Panc1 (cell line): ENCODE data around the gene XBP1. TPM values are rescaled to one million over a fixed set of nuclear protein-coding genes. Genes with fewer than 3 reads are reported as not detected.

Experiments used
- ATAC-seq: fragments of 200-7000 bp; cut with Tn5 transposase; 2 replicates; pipeline ENCODE4 v1.9.1; 2020; ENCODE audit warnings: mild to moderate bottlenecking, moderate library complexity
- BruUV-seq: library from RNA; stranded (reverse); fragments of 400-500 nt; replicated peaks from 2 replicates; lab custom pipeline; 2021; lab: Mats Ljungman, UMichigan
- CTCF ChIA-PET: fragments of 300-600 bp; sonication (Branson Sonifier 250); formaldehyde crosslinking; loops from one replicate; lab custom pipeline; 2022; ENCODE audit warnings: antibody characterized with exemption; lab: Charles Lee
- POLR2A ChIA-PET: fragments of 300-600 bp; sonication (Branson Sonifier 250); formaldehyde crosslinking; loops from one replicate; lab custom pipeline; 2022; ENCODE audit warnings: antibody characterized with exemption; lab: Charles Lee
- DNase-seq: peaks from one replicate; pipeline ENCODE4 v3.0.0-alpha.2; 2010; ENCODE audit warnings: low read depth, low spot score
- H3K27ac ChIP-seq: 2 replicates; pipeline ENCODE4 v1.5.1; 2011; ENCODE audit warnings: mild to moderate bottlenecking, low read length, inconsistent platforms
- H3K27me3 ChIP-seq: fragments of 200-500 bp; sonication (Bioruptor generic); 2 replicates; pipeline ENCODE4 v1.6.0; 2014; ENCODE audit warnings: low read length, inconsistent platforms; ENCODE audit not compliant: control insufficient read depth, insufficient read depth
- H3K36me3 ChIP-seq: fragments of 200-500 bp; sonication (Bioruptor generic); 2 replicates; pipeline ENCODE4 v1.5.1; 2014; ENCODE audit warnings: inconsistent platforms, mild to moderate bottlenecking, low read length, moderate library complexity; ENCODE audit not compliant: control insufficient read depth, insufficient read depth
- H3K4me1 ChIP-seq: 2 replicates; pipeline ENCODE4 v1.5.1; 2011; ENCODE audit warnings: inconsistent platforms, mild to moderate bottlenecking, low read length, moderate library complexity; ENCODE audit not compliant: control insufficient read depth, insufficient read depth
- H3K4me3 ChIP-seq, 2 experiments: 2 replicates each; pipeline ENCODE4 v1.5.1; 2011 to 2012; ENCODE audit warnings: low read depth in 2 of 2, low read length in 2 of 2, mild to moderate bottlenecking in 2 of 2, inconsistent platforms in 1 of 2, moderate library complexity in 1 of 2
- H3K9me3 ChIP-seq: fragments of 200-500 bp; sonication (Bioruptor generic); 2 replicates; pipeline ENCODE4 v1.5.1; 2014; ENCODE audit warnings: low read depth, mild to moderate bottlenecking, inconsistent platforms, low read length, moderate library complexity; ENCODE audit not compliant: control insufficient read depth, insufficient read depth
- CTCF ChIP-seq: fragments of 450-650 bp; IDR thresholded peaks from 2 replicates; pipeline ENCODE4 v1.5.1; 2017; ENCODE audit warnings: mild to moderate bottlenecking
- POLR2AphosphoS5 ChIP-seq: IDR thresholded peaks from 2 replicates; pipeline ENCODE4 v1.6.1; 2012; ENCODE audit warnings: mild to moderate bottlenecking, low read depth, low read length, moderate library complexity
- REST ChIP-seq, 2 experiments: IDR thresholded peaks; 2 replicates each; pipeline ENCODE4 v1.6.1; 2011 to 2012; ENCODE audit warnings: low read depth in 2 of 2, control low read depth in 1 of 2, low read length in 1 of 2, mild to moderate bottlenecking in 1 of 2, moderate library complexity in 1 of 2; ENCODE audit not compliant: insufficient read depth in 1 of 2
- SIN3A ChIP-seq: IDR thresholded peaks from 2 replicates; pipeline ENCODE4 v1.6.1; 2012; ENCODE audit warnings: low read depth, mild to moderate bottlenecking, low read length, moderate library complexity, borderline replicate concordance; ENCODE audit not compliant: insufficient read depth
- TCF7L2 ChIP-seq: IDR thresholded peaks from 2 replicates; pipeline ENCODE4 v1.6.1; 2011; ENCODE audit warnings: mild to moderate bottlenecking, low read depth, low read length, inconsistent platforms
- in situ Hi-C: cut with HindIII; loops from 2 replicates; pipeline ENCODE4 v1.10.0; 2016; ENCODE audit warnings: low sequenced_read_pairs, low pct_unique_long_range_greater_than_20kb
- intact Hi-C: fragments of 100-400 bp; cut with micrococcal nuclease; formaldehyde crosslinking; loops from one replicate; pipeline ENCODE4 v1.10.0; 2022; ENCODE audit not compliant: unreplicated experiment
- total RNA-seq: library from RNA; stranded (reverse); gene quantifications from one replicate; pipeline ENCODE4 v1.2.1, GENCODE V29; 2021; ENCODE audit not compliant: unreplicated experiment

The XBP1 gene
- total RNA-seq, 1 experiment from 2014 or later: 48.8 TPM

GRCh38 chr22:28833276-28833923 lies 33.0 kb upstream of the XBP1 start:
- in situ Hi-C loops: no loop called here
- CTCF ChIA-PET: no interaction called here

GRCh38 chr22:28832731-28833130 lies 32.4 kb upstream of the XBP1 start:
- no peak for TF ChIP-seq POLR2AphosphoS5
- TF ChIP-seq TCF7L2: no peak
- no peak for TF ChIP-seq REST (IDR thresholded peaks at IDR 0.05; ENCODE audit: insufficient read depth in 1 of 2, low read depth in 2 of 2, low read length in 1 of 2)
- TF ChIP-seq SIN3A: no peak
- TF ChIP-seq CTCF: no peak
- no peak overlapping the region for H3K4me3 ChIP-seq
- intact Hi-C loops: no loop called here
- no TSS peak for BruUV-seq
- ChIA-PET CTCF (no interaction called here), POLR2A (no interaction called here)
- in situ Hi-C loops: no loop called here
- H3K9me3 ChIP-seq: no peaks in the 10 kb centered on the region
- no peaks in the 10 kb centered on the region for H3K27me3 ChIP-seq
- no peak for DNase-seq
- no peak for ATAC-seq
- H3K4me1 ChIP-seq: no peaks in the 10 kb centered on the region
- H3K27ac ChIP-seq: no peak overlapping the region
- H3K36me3 ChIP-seq: no peaks in the 10 kb centered on the region

More at GRCh38 chr22:28833276-28833923, 33.0 kb upstream of the XBP1 start:
- Histone ChIP-seq H3K9me3 (no peaks in the 10 kb centered on the region), H3K27me3 (no peaks in the 10 kb centered on the region), H3K4me1 (no peaks in the 10 kb centered on the region), H3K4me3 (no peak overlapping the region), H3K36me3 (no peaks in the 10 kb centered on the region), H3K27ac (no peak overlapping the region)
- intact Hi-C loops: no loop called here
- no TSS peak for BruUV-seq
- TF ChIP-seq SIN3A (no peak), REST (IDR thresholded peaks at IDR 0.05; ENCODE audit: insufficient read depth in 1 of 2, low read depth in 2 of 2, low read length in 1 of 2) (no peak), CTCF (no peak), POLR2AphosphoS5 (no peak), TCF7L2 (no peak)
- DNase-seq (no peak), ATAC-seq (no peak)
- POLR2A ChIA-PET: interaction anchor here (0.7 kb wide), 1 partner anchor 245 kb away, joined by 7 read pairs; no protein-coding TSS in a partner anchor
